HG03025 (cell line): Measurements from ENCODE around the gene IL1RAPL2.

Experiments used
- ATAC-seq: cut with Tn5 transposase; IDR thresholded peaks from one replicate; pipeline ENCODE4 v1.9.1; 2021; ENCODE audit warnings: mild to moderate bottlenecking, moderate library complexity; ENCODE audit not compliant: unreplicated experiment, low FRiP score

IL1RAPL2 gene

DNA sequence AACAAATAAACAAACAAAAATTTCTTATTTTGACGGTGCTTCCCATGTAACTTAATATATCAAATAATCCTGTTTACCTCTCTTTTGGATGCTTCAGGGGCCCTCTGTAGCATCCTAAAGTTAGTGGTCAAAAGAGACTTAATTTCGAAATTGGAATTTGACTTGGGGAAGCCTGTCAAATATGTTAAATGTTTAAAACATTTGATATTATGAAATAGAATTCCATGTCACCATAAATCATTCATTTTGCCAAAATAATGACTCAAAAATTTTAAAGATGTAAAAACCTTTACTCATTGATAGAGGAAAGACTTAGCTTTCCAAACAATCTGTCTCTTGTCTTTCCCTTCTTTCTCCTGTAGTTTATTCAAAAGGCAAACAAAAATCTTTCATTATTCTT lies 675.1 kb downstream of the IL1RAPL2 start:
- ATAC-seq, result no peak

- no peak for ATAC-seq
Observed at GRCh38 chrX:105260291-105261043, 694.5 kb downstream of the IL1RAPL2 start.

GRCh38 chrX:105263171-105263570 lies 697.2 kb downstream of the IL1RAPL2 start:
- no peak for ATAC-seq

GRCh38 chrX:105263801-105264200 lies 697.8 kb downstream of the IL1RAPL2 start:
- ATAC-seq, result no peak

DNA sequence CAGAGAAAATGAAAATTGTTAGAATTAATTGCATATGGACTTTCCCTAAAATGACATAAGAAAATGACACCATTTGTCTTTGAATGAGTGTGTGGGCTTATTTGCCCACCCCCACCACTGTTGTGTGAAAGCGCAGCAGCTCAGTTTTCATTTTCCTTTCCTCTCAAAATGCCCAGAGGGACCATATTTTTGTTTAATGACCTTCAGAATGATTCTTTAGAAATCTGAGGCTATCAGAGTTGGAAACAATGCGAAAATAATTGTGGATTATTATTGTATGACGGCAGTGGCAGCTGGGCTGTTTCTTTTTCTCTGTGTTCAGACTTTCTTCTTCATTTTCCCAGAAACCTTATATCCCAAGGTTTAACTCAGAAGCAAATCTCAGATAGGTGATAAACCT lies 699.1 kb downstream of the IL1RAPL2 start:
- no peak for ATAC-seq

DNA sequence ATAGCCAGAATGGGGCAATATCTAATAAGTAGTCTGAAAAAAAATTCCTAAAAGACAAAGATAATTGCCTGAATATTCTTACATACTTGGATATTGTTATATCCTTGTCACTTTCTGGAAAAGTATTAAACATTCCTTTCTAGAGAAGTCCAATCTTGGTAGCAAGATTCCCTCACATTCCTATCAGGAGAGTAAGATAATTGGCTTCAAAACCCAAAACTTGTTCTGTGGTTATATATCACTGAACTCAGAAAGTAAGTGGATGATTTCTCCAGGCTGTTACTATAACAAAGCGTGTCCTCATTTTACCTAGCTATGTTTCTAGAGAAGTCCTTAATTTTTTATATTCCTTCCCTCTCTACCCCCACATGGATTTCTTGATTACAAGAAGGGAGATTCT lies 700.5 kb downstream of the IL1RAPL2 start:
- no peak for ATAC-seq

GRCh38 chrX:105267167-105267566 lies 701.2 kb downstream of the IL1RAPL2 start:
- ATAC-seq, result no peak

DNA sequence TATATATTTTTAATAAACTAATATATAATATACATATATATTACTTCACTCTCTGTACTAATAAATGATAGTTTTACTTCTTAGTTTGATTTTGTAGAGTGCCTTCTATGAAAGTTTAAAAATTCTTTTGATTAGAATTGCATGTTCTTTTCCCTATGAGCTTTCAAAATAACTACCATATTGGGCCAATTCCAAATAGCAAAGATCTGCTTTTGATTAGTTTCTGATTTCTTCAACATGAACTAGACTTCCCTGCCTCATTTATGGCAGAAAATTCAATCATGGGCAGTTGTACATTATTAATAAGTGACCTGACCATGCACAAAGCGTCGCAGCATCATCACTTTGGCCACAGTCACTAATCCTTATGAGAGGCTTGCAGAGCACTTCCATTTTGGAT lies 703.4 kb downstream of the IL1RAPL2 start:
- no peak for ATAC-seq

DNA sequence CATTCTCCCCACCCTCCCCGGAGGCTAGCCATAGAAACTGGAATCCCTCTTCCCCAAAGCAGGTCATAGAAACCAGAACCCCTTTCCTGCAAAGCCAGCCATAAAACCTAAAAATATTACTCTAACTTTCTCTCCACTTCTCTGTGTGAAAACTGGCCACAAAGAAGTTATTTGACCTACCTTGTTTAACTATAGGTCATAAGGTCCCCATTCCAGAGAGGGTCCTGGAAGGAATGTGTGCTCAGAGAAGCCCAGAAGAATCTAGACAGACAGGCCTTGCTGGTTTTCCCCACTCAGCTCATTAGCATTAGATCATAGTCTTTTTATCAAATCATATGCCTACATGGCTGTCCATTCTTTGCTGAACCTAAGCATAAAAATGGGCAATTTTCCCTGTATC lies 707.3 kb downstream of the IL1RAPL2 start:
- ATAC-seq, result no peak

DNA sequence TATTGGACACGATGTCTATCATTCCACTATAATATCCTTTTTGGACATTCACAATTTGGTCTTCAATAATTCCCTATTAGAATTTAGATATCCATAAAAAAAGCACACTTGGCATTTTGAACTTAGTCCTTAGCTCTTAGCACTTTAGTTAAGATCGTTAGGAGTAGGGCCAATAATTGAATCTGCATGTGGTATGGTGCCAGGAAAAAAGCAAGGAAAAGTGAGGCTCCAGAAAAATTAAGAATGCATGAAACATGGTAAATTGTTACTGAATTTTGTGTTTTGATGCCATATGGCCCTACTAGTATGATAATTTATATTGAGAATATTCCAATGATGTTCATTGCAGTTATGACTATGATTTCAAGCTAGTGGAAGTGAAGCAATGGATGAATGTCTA lies 708.1 kb downstream of the IL1RAPL2 start:
- ATAC-seq, result no peak

DNA sequence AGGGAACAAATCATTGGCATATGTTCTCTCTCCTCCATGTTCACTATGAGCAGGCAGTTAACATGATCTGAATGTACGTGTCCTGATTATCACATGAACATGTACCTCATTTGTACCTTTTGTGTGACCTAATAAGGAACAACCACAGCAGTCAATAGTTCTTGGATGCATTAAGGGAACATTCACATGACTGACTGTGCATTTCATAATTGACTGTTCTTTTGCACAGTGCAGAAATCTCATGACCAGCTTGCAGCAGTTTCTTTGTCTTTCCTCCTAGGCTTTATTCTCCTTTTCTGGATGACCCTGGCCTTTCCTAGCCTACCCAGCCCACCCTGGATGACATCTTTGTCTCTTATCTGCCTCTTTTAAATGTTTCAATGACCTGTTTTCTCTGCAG lies 711.1 kb downstream of the IL1RAPL2 start:
- no peak for ATAC-seq

DNA sequence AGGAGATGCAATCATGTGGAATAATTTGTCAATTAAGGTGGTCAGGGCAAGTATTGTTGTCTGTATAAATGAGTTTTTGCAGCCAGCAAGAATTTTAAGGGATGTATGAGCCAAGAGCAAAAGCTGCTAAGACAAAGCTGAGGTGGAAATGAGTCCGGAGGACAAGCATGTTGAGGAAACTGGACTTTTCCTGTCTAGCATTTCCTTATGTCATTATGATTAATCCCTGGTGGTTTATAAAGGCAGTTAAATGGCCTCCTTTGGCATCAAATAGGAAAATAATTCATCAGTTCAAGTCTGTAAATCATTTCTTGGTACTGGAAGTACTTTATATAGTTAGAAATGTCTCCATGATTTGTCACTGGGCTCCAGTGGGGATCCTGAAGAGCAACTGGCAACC lies 716.1 kb downstream of the IL1RAPL2 start:
- ATAC-seq, result no peak

DNA sequence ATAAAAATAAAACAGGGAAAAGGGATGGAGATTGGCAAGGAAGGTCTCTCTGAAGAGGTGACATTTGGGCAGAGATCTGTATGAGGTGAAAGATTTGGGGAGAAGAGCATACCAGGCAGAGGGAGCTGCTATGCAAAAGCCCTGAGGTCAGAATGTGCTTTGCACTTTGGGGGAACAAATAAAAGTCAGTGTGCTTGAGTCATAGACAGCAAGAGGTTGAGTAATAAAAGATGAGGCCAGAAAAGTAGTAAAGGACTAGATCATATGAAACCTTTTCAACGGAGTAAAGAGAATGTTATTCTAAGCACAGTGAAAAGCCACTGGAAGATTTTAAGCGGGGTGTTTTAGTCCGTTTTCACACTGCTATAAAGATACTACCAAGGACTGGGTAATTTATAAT lies 731.0 kb downstream of the IL1RAPL2 start:
- no peak for ATAC-seq

GRCh38 chrX:105299286-105299685 lies 733.3 kb downstream of the IL1RAPL2 start:
- ATAC-seq, result no peak

GRCh38 chrX:105302246-105302645 lies 736.2 kb downstream of the IL1RAPL2 start:
- ATAC-seq, result no peak

- ATAC-seq, result no peak
Observed at GRCh38 chrX:105307762-105308161, 741.8 kb downstream of the IL1RAPL2 start.

DNA sequence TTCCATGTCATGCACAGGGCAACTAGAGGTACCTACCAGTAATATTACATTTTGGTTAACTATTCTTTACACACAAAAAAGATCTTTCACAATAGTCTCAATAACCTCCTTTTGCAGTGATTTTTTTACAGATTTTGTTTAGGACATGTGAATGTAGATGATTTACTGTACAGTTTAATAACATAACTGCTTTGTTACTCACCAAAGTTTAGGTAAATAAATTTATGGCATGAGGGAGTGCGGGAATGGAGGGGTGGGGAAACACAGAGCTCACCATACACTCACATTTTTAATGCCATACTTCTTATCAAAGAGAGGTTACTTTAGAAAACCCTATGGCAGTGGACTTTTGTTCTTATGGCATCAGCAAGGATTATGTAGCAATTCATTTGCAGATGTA lies 747.6 kb downstream of the IL1RAPL2 start:
- ATAC-seq, result no peak

- ATAC-seq, result no peak
Observed at GRCh38 chrX:105314458-105314857, 748.5 kb downstream of the IL1RAPL2 start.

- ATAC-seq, result no peak
Observed at GRCh38 chrX:105315248-105315647, 749.2 kb downstream of the IL1RAPL2 start.

DNA sequence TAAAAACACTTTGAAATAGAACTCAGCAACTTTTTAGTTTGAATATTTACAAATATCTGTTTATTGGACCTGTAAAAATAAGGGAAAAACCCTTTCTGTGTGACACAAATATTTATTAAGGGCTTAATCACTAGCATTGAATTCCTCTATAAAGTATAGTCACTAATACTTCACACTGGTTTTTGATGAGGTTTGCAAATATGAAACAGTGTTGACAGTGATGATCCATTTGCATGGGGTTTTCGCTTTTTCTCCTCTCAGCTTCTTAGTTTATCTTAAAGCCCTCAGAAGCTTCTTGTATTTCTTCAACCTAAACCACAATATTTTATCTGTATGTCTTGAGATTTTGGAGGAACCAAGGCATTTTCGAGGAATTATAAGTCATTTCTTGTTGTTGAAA lies 751.1 kb downstream of the IL1RAPL2 start:
- ATAC-seq, result no peak

DNA sequence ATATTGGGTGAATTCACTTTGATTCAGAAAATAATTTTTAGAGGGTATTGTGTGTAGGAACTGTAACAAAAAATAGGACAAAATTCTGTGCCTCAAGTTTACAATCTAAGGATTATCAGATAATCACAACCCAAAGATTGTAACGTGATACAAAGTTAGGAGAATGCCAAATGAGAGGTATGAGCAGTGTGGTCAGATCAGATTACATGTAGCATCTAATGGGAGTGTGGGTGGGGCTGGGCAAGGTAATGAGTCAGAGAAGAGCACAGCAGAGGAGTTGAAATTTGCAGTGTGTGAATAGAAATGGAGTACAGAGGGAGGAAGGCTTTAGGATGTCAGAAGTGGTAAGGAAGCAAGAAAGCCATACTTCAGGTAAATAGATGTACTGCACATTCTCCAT lies 757.9 kb downstream of the IL1RAPL2 start:
- ATAC-seq, result no peak

- no peak for ATAC-seq
Observed at GRCh38 chrX:105328773-105329172, 762.8 kb downstream of the IL1RAPL2 start.

DNA sequence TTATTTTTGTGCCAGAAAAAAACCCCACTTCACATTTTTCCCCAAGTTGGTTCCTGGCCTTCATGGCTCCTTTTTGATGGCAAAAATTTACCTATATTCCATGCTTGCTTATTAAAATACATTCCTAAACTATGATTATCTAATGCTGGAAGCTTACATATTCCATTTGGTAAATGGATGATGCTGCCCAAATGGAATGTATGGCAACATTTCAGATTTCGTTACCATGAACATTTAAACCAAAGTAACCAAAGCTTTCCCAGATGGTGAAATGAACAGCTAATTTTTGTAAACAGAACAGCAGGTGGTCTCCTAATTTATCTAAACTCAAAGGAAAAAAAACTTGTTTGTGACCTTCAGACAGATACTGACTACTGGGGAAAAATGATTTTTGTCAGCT lies 765.2 kb downstream of the IL1RAPL2 start:
- ATAC-seq, result no peak
